Trophoblast cell (in vitro differentiated cells and primary cell): ENCODE measurements around the gene HLTF.

ENCODE experiments used
- DNase-seq, 2 donors: peaks; one replicate each; pipeline ENCODE4 v3.0.0-alpha.2; 2016
- H2AFZ ChIP-seq: 2 replicates; pipeline ENCODE4 v1.6.1; 2013; ENCODE audit warnings: low read length, moderate library complexity, mild to moderate bottlenecking; ENCODE audit not compliant: insufficient read depth, poor library complexity
- H2AK5ac ChIP-seq: 2 replicates; pipeline ENCODE4 v1.6.1; 2013; ENCODE audit warnings: mild to moderate bottlenecking, low read length
- H2BK120ac ChIP-seq: 2 replicates; pipeline ENCODE4 v1.6.1; 2013; ENCODE audit warnings: low read length, mild to moderate bottlenecking, moderate library complexity; ENCODE audit not compliant: insufficient read depth, poor library complexity
- H2BK12ac ChIP-seq: 2 replicates; pipeline ENCODE4 v1.6.1; 2013; ENCODE audit warnings: mild to moderate bottlenecking, low read length, moderate library complexity
- H2BK5ac ChIP-seq: 2 replicates; pipeline ENCODE4 v1.6.1; 2013; ENCODE audit warnings: low read length, low read depth, moderate library complexity, mild to moderate bottlenecking; ENCODE audit not compliant: poor library complexity
- H3K14ac ChIP-seq: 2 replicates; pipeline ENCODE4 v1.6.1; 2013; ENCODE audit warnings: mild to moderate bottlenecking, low read length
- H3K18ac ChIP-seq: 2 replicates; pipeline ENCODE4 v1.6.1; 2013; ENCODE audit warnings: mild to moderate bottlenecking, low read length
- H3K23ac ChIP-seq: 2 replicates; pipeline ENCODE4 v1.6.1; 2013; ENCODE audit warnings: low read length
- H3K27ac ChIP-seq: 2 replicates; pipeline ENCODE4 v1.5.1; 2013; ENCODE audit warnings: low read depth, mild to moderate bottlenecking, inconsistent platforms, low read length, moderate library complexity
- H3K27me3 ChIP-seq: 2 replicates; pipeline ENCODE4 v1.6.1; 2013; ENCODE audit warnings: inconsistent platforms, mild to moderate bottlenecking, low read length, moderate library complexity; ENCODE audit not compliant: insufficient read depth
- H3K36me3 ChIP-seq, 2 experiments: 1 replicate in 1 of 2; 2 replicates in 1 of 2; pipeline ENCODE4 v1.6.1; 2013; ENCODE audit warnings: low read length in 2 of 2, mild to moderate bottlenecking in 2 of 2, moderate library complexity in 1 of 2; ENCODE audit not compliant: insufficient read depth in 2 of 2, control insufficient read depth in 1 of 2
- H3K4ac ChIP-seq: 2 replicates; pipeline ENCODE4 v1.6.1; 2013; ENCODE audit warnings: low read depth, mild to moderate bottlenecking, low read length, moderate library complexity
- H3K4me1 ChIP-seq, 2 experiments: 1 replicate in 1 of 2; 2 replicates in 1 of 2; pipeline ENCODE4 v1.6.1; 2013; ENCODE audit warnings: low read length in 2 of 2, mild to moderate bottlenecking in 2 of 2, moderate library complexity in 1 of 2; ENCODE audit not compliant: insufficient read depth in 2 of 2, control insufficient read depth in 1 of 2
- H3K4me2 ChIP-seq: 2 replicates; pipeline ENCODE4 v1.6.1; 2013; ENCODE audit warnings: inconsistent platforms, mild to moderate bottlenecking, low read length, moderate library complexity
- H3K4me3 ChIP-seq: 2 replicates; pipeline ENCODE4 v1.5.1; 2013; ENCODE audit warnings: mild to moderate bottlenecking, low read depth, low read length, inconsistent platforms
- H3K79me1 ChIP-seq: one replicate; pipeline ENCODE4 v1.6.1; 2013; ENCODE audit warnings: low read length
- H3K79me2 ChIP-seq: 2 replicates; pipeline ENCODE4 v1.6.1; 2013; ENCODE audit warnings: low read length, mild to moderate bottlenecking; ENCODE audit not compliant: control insufficient read depth, insufficient read depth, poor library complexity
- H3K9ac ChIP-seq: 2 replicates; pipeline ENCODE4 v1.6.1; 2013; ENCODE audit warnings: mild to moderate bottlenecking, low read length
- H3K9me3 ChIP-seq: 2 replicates; pipeline ENCODE4 v1.6.1; 2013; ENCODE audit warnings: low read depth, mild to moderate bottlenecking, control low read depth, inconsistent platforms, low read length; ENCODE audit not compliant: insufficient read depth
- H4K12ac ChIP-seq: 2 replicates; pipeline ENCODE4 v1.6.1; 2013; ENCODE audit warnings: low read depth, mild to moderate bottlenecking, low read length, moderate library complexity
- H4K8ac ChIP-seq: 2 replicates; pipeline ENCODE4 v1.6.1; 2013; ENCODE audit warnings: low read depth, mild to moderate bottlenecking, low read length, moderate library complexity
- H4K91ac ChIP-seq: one replicate; pipeline ENCODE4 v1.6.1; 2013; ENCODE audit warnings: low read depth, mild to moderate bottlenecking, low read length, moderate library complexity
- WGBS: extraction: QIAGEN DNeasy Blood & Tissue Kit; methylation state at CpG from one replicate; pipeline ENCODE4 v1.1.7; 2013; ENCODE audit warnings: missing lambda C conversion rate; ENCODE audit not compliant: insufficient read length, insufficient coverage; ENCODE audit errors: extremely low coverage; 5-methylcytosine and 5-hydroxymethylcytosine counted together

HLTF gene

GRCh38 chr3:149091983-149092382 lies 5.7 kb upstream of the HLTF start:
- Histone ChIP-seq H3K9ac (no peak overlapping the region), H3K4me2 (no peak overlapping the region), H2BK5ac (no peak overlapping the region), H3K4ac (no peak overlapping the region), H4K12ac (no peak overlapping the region), H3K4me1 (no peaks in the 10 kb centered on the region), H3K9me3 (peaks cover 3% of the 10 kb centered on the region), H3K36me3 (no peaks in the 10 kb centered on the region), H3K27me3 (no peaks in the 10 kb centered on the region), H3K27ac (no peak overlapping the region), H3K18ac (no peak overlapping the region), H3K23ac (no peak overlapping the region), H3K14ac (no peak overlapping the region), H2BK12ac (no peak overlapping the region), H4K8ac (no peak overlapping the region), H2AFZ (no peak overlapping the region), H3K79me1 (no peaks in the 10 kb centered on the region), H2AK5ac (no peak overlapping the region), H2BK120ac (no peak overlapping the region), H3K4me3 (no peak overlapping the region), H4K91ac (no peak overlapping the region), H3K79me2 (no peaks in the 10 kb centered on the region)
- no peak for DNase-seq
- no CpG with 5 or more reads among the region's 4 CpGs for WGBS

GRCh38 chr3:149090907-149091306 lies 4.6 kb upstream of the HLTF start:
- no peak overlapping the region for H4K12ac ChIP-seq
- H3K4me2 ChIP-seq = no peak overlapping the region
- no peak for DNase-seq
- no peak overlapping the region for H2AFZ ChIP-seq
- H3K14ac ChIP-seq = no peak overlapping the region
- no peak overlapping the region for H3K27ac ChIP-seq
- H3K79me1 ChIP-seq = peaks cover 4% of the 10 kb centered on the region
- H2AK5ac ChIP-seq = no peak overlapping the region
- no peak overlapping the region for H3K23ac ChIP-seq
- no peak overlapping the region for H3K18ac ChIP-seq
- H3K79me2 ChIP-seq = peaks cover 3% of the 10 kb centered on the region
- H3K4ac ChIP-seq = no peak overlapping the region
- no peak overlapping the region for H3K4me3 ChIP-seq
- H4K8ac ChIP-seq = no peak overlapping the region
- H4K91ac ChIP-seq = no peak overlapping the region
- peaks cover 3% of the 10 kb centered on the region for H3K9me3 ChIP-seq
- no peak overlapping the region for H3K9ac ChIP-seq
- WGBS = no CpG with 5 or more reads among the region's 3 CpGs
- H2BK5ac ChIP-seq = no peak overlapping the region
- no peaks in the 10 kb centered on the region for H3K27me3 ChIP-seq
- no peak overlapping the region for H2BK12ac ChIP-seq
- H3K4me1 ChIP-seq = peaks cover 0 to 3% of the 10 kb centered on the region in 2 experiments
- no peaks in the 10 kb centered on the region for H3K36me3 ChIP-seq
- H2BK120ac ChIP-seq = no peak overlapping the region

GRCh38 chr3:149090461-149090860 lies 4.1 kb upstream of the HLTF start:
- no peak for DNase-seq
- no peaks in the 10 kb centered on the region for H3K36me3 ChIP-seq
- H3K27ac ChIP-seq = no peak overlapping the region
- no peaks in the 10 kb centered on the region for H3K27me3 ChIP-seq
- no CpG with 5 or more reads among the region's 1 CpG for WGBS
- no peak overlapping the region for H3K23ac ChIP-seq
- no peak overlapping the region for H3K4ac ChIP-seq
- peaks cover 0 to 3% of the 10 kb centered on the region in 2 experiments for H3K4me1 ChIP-seq
- H2AFZ ChIP-seq = no peak overlapping the region
- H2AK5ac ChIP-seq = no peak overlapping the region
- H4K12ac ChIP-seq = no peak overlapping the region
- peaks cover 3% of the 10 kb centered on the region for H3K9me3 ChIP-seq
- H4K91ac ChIP-seq = no peak overlapping the region
- H2BK5ac ChIP-seq = no peak overlapping the region
- no peak overlapping the region for H2BK120ac ChIP-seq
- H3K79me1 ChIP-seq = peaks cover 5% of the 10 kb centered on the region
- no peak overlapping the region for H3K18ac ChIP-seq
- H3K79me2 ChIP-seq = peaks cover 3% of the 10 kb centered on the region
- no peak overlapping the region for H3K4me3 ChIP-seq
- H3K9ac ChIP-seq = no peak overlapping the region
- H4K8ac ChIP-seq = no peak overlapping the region
- H2BK12ac ChIP-seq = no peak overlapping the region
- no peak overlapping the region for H3K4me2 ChIP-seq
- H3K14ac ChIP-seq = no peak overlapping the region

GRCh38 chr3:149089395-149089794 lies 3.1 kb upstream of the HLTF start:
- H3K27ac ChIP-seq = no peak overlapping the region
- H3K14ac ChIP-seq = no peak overlapping the region
- H2AFZ ChIP-seq = no peak overlapping the region
- WGBS = no CpG with 5 or more reads among the region's 3 CpGs
- peaks cover 2 to 3% of the 10 kb centered on the region in 2 experiments for H3K4me1 ChIP-seq
- H3K4me3 ChIP-seq = no peak overlapping the region
- H3K4ac ChIP-seq = no peak overlapping the region
- H2BK5ac ChIP-seq = no peak overlapping the region
- no peaks in the 10 kb centered on the region for H3K27me3 ChIP-seq
- peaks cover 5% of the 10 kb centered on the region for H3K79me1 ChIP-seq
- no peak overlapping the region for H3K18ac ChIP-seq
- H3K23ac ChIP-seq = no peak overlapping the region
- H3K9ac ChIP-seq = no peak overlapping the region
- H3K36me3 ChIP-seq = no peaks in the 10 kb centered on the region
- H4K91ac ChIP-seq = no peak overlapping the region
- no peak overlapping the region for H2AK5ac ChIP-seq
- H2BK120ac ChIP-seq = no peak overlapping the region
- no peak overlapping the region for H3K4me2 ChIP-seq
- H2BK12ac ChIP-seq = no peak overlapping the region
- no peak overlapping the region for H4K12ac ChIP-seq
- no peak for DNase-seq
- H3K9me3 ChIP-seq = peaks cover 3% of the 10 kb centered on the region
- H4K8ac ChIP-seq = no peak overlapping the region
- H3K79me2 ChIP-seq = peaks cover 3% of the 10 kb centered on the region
